Omental fat pad (tissue), 4 donors: Measurements from ENCODE around the gene CDON. TPM values are rescaled to one million over a fixed set of nuclear protein-coding genes. Genes with fewer than 3 reads are reported as not detected.

Experiments used
- ATAC-seq: fragments of 150-250 bp; one replicate; pipeline ENCODE4 v1.9.1; 2016; ENCODE audit warnings: mild to moderate bottlenecking, moderate library complexity; ENCODE audit not compliant: low FRiP score
- DNase-seq: peaks from one replicate; pipeline ENCODE4 v3.0.0-alpha.2; 2019; ENCODE audit warnings: low spot score
- total RNA-seq, 4 donors: library from RNA; depleted of rRNA; stranded (reverse); fragments of >200 nt; gene quantifications; one replicate each; pipeline ENCODE4 v1.1.0, GENCODE V29; 2016
- TF ChIP-seq, protein P1 (sequence below), 3 donors: fragments of 450-650 bp; IDR thresholded peaks; one replicate each; pipeline ENCODE4 v1.5.1; 2016 to 2017; ENCODE audit warnings: antibody characterized with exemption in 3 of 3, mild to moderate bottlenecking in 3 of 3, moderate library complexity in 2 of 3

Gene CDON
- total RNA-seq, 4 donors from 2014 or later = 13.1 to 159 (median 43.4) TPM

DNA sequence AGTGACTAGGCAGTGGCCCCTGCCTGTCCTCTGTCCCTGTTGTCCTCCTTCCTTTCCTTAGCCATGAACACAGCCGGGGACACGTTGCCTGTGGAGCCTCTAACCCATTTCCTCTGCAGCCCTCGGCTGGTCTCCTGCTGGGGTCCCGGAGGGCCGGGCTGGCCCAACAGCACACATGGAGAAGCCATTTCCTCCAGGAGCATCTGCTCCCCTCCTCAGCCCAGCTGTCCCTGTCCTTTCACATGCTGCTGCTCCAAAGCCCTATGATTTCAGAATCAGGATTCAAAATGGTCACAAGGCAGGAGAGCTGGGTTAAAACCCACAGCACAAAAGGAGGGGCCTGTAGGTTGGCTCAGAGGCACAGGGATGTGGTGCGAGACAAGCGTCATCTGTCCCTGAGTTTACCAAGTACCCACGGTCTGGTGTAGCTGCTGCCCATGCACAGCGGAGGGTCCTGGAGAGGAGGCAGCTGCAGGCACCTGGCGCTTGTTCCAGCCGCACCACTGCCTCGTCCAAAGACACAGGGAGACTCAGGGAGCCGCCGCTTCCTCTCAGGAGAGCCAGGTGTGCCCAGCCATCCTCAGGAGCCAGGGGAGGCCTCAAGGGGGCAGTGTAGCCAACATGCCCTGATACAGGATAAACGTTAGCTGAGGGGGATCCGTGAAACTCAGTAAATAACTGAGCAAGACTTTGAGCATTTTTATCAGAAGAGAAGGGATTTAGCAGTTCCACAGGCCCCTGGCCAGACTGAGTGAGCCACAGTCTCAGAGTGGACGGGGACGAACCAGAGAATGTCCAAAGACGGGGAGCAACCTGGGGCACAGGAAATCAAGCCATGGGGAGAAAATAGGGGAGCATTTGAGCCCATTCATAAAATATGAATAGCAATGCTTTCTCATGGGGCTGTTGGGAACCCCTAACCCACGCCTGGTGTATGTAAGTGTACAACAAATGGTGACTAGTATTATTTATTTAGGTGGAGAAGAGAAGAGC, 120.8 kb downstream of the CDON start:
- DNase-seq (no peak), ATAC-seq (no peak)
- TF ChIP-seq, protein P1, sequence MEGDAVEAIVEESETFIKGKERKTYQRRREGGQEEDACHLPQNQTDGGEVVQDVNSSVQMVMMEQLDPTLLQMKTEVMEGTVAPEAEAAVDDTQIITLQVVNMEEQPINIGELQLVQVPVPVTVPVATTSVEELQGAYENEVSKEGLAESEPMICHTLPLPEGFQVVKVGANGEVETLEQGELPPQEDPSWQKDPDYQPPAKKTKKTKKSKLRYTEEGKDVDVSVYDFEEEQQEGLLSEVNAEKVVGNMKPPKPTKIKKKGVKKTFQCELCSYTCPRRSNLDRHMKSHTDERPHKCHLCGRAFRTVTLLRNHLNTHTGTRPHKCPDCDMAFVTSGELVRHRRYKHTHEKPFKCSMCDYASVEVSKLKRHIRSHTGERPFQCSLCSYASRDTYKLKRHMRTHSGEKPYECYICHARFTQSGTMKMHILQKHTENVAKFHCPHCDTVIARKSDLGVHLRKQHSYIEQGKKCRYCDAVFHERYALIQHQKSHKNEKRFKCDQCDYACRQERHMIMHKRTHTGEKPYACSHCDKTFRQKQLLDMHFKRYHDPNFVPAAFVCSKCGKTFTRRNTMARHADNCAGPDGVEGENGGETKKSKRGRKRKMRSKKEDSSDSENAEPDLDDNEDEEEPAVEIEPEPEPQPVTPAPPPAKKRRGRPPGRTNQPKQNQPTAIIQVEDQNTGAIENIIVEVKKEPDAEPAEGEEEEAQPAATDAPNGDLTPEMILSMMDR (IDR thresholded peaks at IDR 0.05) = no peak

DNA sequence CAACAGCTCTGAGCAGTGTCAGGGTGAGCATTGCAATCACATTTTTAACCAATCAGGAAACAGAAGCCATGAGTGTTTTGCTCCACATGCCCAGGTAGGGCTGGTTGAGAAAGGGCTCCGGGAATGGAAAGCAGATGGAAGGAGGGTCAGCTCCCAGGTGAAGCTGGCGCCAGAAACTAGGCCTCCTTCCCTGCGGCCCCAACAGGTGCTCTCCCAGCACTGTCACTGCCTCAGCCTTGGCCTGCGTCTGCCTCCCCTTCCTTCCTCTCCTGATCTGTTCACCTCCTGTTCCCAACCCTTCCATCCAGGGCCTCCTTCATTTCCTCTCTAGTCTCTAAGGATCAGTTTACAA, 121.4 kb downstream of the CDON start:
- no peak for DNase-seq
- ATAC-seq = no peak
- TF ChIP-seq, protein P1 (IDR thresholded peaks at IDR 0.05) = no peak

DNA sequence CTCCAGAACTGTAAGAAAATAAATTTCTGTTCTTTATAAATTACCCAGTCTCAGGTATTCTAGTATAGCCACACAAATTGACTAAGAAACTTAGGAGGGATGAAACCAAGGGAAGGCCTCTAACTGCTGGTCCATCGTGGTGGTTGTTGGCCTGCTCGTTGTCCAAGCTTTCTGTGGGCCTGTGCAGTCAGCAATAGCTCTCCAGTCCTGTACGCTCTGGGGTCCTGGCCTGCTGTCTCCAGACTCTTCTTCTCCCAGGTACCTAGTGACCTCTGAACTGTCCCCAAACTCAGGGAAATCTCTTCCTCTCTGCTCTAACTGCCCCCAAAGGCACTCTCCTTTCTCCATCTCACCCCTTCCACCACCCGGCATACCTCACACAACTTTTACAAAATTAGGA, 122.5 kb downstream of the CDON start:
- ATAC-seq (no peak), DNase-seq (no peak)

DNA sequence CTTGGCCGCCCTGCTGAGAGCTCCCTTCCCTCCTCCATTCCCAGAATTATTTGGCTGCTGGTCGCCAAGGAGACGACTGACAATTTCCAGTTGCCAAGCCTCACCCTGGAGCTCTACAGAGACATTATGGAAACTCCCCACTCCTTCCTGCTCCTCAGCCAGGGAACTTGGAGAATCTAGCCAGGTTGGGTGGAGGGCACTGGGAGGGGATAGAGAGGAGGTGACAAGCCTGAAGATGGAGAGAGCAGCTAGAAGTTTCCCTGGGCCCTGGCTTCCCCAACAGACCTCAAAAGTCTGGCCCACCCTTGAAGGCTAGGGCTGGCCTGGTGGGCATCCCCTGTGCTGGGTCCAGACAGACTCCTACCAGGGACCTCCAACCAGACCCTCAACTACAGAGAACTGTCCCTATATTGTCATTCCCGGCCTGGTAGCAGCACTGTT, 123.6 kb downstream of the CDON start:
- ATAC-seq = peak; percentile 68
- TF ChIP-seq, protein P1 (IDR thresholded peaks at IDR 0.05) = no peak
- DNase-seq = no peak

More for the DNA sequence above, 122.5 kb downstream of the CDON start:
- TF ChIP-seq, protein P1 (IDR thresholded peaks at IDR 0.05) = no peak

DNA sequence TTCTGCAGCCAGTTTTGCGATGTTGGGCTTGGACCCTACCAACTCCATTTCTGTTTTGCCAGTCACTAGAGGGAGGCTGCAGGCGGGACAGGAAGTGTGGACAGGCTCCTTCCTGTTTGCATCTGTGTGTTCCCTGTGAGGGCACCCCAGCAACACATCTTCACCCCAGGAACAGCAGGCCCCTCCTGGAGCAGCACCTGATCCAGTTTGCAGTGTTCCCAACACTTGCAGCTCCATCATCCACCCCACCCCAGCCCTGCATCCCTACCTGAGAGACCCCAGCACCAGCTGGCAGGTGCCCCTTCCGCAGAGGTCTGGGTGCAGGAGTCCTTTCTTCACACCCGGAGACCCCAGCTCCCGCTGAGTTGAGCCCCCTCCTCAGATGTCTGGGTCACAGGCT, 124.2 kb downstream of the CDON start:
- ATAC-seq = no peak
- TF ChIP-seq, protein P1 (IDR thresholded peaks at IDR 0.05) = no peak
- DNase-seq = no peak

DNA sequence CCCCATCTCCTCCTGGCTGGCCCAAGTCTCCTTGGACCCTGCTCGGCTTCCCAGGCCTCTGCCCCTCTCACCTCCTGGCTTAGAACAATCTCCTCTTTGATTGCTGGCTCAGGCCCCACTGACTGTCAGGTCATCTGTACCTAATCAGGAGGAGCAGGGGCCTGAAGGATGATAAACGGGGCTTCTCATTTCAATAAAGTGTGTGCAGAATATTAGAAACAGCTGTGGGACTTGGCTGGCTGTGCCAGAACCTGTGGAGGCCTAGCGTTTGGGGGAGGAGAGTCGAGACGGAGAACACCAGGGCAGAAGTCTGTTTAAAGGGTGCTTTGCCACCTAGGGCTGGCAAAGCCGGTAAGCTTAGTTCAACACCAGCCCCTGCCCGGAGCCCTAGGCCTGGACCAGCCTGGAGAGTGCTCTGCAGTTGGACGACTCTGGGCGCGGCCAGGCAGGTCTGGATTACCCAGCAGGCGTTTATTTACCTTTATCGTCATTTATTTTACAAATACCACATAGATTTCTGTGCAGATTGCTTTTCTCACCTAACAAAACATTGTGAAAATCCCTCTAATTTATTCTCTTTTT, 127.0 kb downstream of the CDON start:
- TF ChIP-seq, protein P1 (IDR thresholded peaks at IDR 0.05) = no peak
- ATAC-seq (no peak), DNase-seq (no peak)
